ENCODE results near the gene PLCH1. TPM values are rescaled to one million over a fixed set of nuclear protein-coding genes. Genes with fewer than 3 reads are reported as not detected.

PLCH1 gene
- total and polyA plus RNA-seq, 2 experiments from 2014 or later: 8.1 to 25.3 TPM

- Histone ChIP-seq H3K36me3 (ENCODE audit: insufficient read depth) (0 out of 2 replicates have a peak, but pooled peaks cover 6% of the 10 kb centered on the region), H4K20me1 (replicated peaks; ENCODE audit: insufficient read depth) (no peaks in the 10 kb centered on the region), H3K4me1 (ENCODE audit: insufficient read depth) (peaks cover 12% of the 10 kb centered on the region), H3K9me2 (ENCODE audit: insufficient read depth) (no peaks in the 10 kb centered on the region), H3K4me3 (no peak overlapping the region), H2AFZ (no peak overlapping the region), H3F3A (replicated peaks; ENCODE audit: low read depth) (no peaks in the 10 kb centered on the region), H3K4me2 (no peak overlapping the region), H3K27ac (ENCODE audit: low read depth) (no peak overlapping the region), H3K27me3 (ENCODE audit: insufficient read depth) (no peaks in the 10 kb centered on the region), H3K79me2 (replicated peaks; ENCODE audit: insufficient read depth) (no peaks in the 10 kb centered on the region)
- TF ChIP-seq, protein P1, sequence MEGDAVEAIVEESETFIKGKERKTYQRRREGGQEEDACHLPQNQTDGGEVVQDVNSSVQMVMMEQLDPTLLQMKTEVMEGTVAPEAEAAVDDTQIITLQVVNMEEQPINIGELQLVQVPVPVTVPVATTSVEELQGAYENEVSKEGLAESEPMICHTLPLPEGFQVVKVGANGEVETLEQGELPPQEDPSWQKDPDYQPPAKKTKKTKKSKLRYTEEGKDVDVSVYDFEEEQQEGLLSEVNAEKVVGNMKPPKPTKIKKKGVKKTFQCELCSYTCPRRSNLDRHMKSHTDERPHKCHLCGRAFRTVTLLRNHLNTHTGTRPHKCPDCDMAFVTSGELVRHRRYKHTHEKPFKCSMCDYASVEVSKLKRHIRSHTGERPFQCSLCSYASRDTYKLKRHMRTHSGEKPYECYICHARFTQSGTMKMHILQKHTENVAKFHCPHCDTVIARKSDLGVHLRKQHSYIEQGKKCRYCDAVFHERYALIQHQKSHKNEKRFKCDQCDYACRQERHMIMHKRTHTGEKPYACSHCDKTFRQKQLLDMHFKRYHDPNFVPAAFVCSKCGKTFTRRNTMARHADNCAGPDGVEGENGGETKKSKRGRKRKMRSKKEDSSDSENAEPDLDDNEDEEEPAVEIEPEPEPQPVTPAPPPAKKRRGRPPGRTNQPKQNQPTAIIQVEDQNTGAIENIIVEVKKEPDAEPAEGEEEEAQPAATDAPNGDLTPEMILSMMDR (conservative IDR thresholded peaks at IDR 0.05; ENCODE audit: low read depth in 2 of 2): peak; percentile 35 to 62
- TF ChIP-seq NANOG (IDR thresholded peaks at IDR 0.05; ENCODE audit: borderline replicate concordance): no peak
- peak; percentile 26 for DNase-seq (ENCODE audit: low spot score)
- H3K27me3 Mint-ChIP-seq (ENCODE audit: insufficient read depth, low read depth, poor library complexity): peaks cover 2% of the 10 kb centered on the region
- no peak overlapping the region for H3K4me3 Mint-ChIP-seq
- H3K36me3 Mint-ChIP-seq (ENCODE audit: low read depth): 0 out of 3 replicates have a peak, but pooled peaks cover 5% of the 10 kb centered on the region
- peaks cover 13% of the 10 kb centered on the region for H3K4me1 Mint-ChIP-seq
- no peak overlapping the region for H3K27ac Mint-ChIP-seq
- ATAC-seq: no peak
- peaks cover 9% of the 10 kb centered on the region; the same call in 2 of the 3 replicates for H3K9me3 Mint-ChIP-seq
Observed at GRCh38 chr3:155411500-155412223, 333.2 kb downstream of the PLCH1 start.

DNA sequence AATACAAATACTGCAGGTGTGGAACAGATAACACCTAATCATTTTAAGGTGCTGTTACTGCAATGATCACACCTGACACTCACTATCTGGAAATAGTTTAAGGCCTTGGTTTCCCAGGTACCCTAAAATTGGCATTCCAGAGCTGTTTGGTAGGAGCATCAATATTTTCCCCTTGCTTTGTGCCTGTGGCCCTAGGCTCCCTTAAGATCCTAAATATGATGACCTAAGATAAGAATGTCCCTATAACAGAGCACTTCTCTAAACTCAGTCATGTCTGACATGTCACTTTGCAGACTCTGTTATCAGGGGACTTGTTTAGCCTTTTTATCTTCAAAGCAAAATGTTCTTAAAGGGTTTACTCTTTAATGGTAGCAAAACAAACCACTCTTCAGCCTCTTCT is 335.5 kb downstream of the PLCH1 start:
- Histone ChIP-seq H3K27ac (ENCODE audit: low read depth) (no peak overlapping the region), H3K36me3 (ENCODE audit: insufficient read depth) (0 out of 2 replicates have a peak, but pooled peaks cover 6% of the 10 kb centered on the region), H3K4me3 (no peak overlapping the region), H3K9me2 (ENCODE audit: insufficient read depth) (no peaks in the 10 kb centered on the region), H3F3A (replicated peaks; ENCODE audit: low read depth) (no peaks in the 10 kb centered on the region), H2AFZ (no peak overlapping the region), H3K4me1 (ENCODE audit: insufficient read depth) (peaks cover 12% of the 10 kb centered on the region), H3K27me3 (ENCODE audit: insufficient read depth) (no peaks in the 10 kb centered on the region), H4K20me1 (replicated peaks; ENCODE audit: insufficient read depth) (no peaks in the 10 kb centered on the region), H3K79me2 (replicated peaks; ENCODE audit: insufficient read depth) (no peaks in the 10 kb centered on the region), H3K4me2 (no peak overlapping the region)
- no peak for ATAC-seq
- 0 out of 3 replicates have a peak, but pooled peaks cover 5% of the 10 kb centered on the region for H3K36me3 Mint-ChIP-seq (ENCODE audit: low read depth)
- H3K27ac Mint-ChIP-seq: no peak overlapping the region
- no peak overlapping the region for H3K4me3 Mint-ChIP-seq
- no peak for DNase-seq (ENCODE audit: low spot score)
- H3K27me3 Mint-ChIP-seq (ENCODE audit: insufficient read depth, low read depth, poor library complexity): peaks cover 2% of the 10 kb centered on the region
- H3K9me3 Mint-ChIP-seq: peaks cover 9% of the 10 kb centered on the region; the same call in 2 of the 3 replicates
- peaks cover 13% of the 10 kb centered on the region for H3K4me1 Mint-ChIP-seq
- TF ChIP-seq JUNB (IDR thresholded peaks at IDR 0.05; ENCODE audit: unreplicated experiment) (no peak), STAT1 (IDR thresholded peaks at IDR 0.05; ENCODE audit: unreplicated experiment) (no peak), EZH2phosphoT487 (IDR thresholded peaks at IDR 0.05; ENCODE audit: unreplicated experiment) (no peak), POLR2AphosphoS5 (IDR thresholded peaks at IDR 0.05; ENCODE audit: low read depth) (no peak)
- TF ChIP-seq, protein P1 (conservative IDR thresholded peaks at IDR 0.05; ENCODE audit: low read depth in 2 of 2): no peak
- TF ChIP-seq, protein P2, sequence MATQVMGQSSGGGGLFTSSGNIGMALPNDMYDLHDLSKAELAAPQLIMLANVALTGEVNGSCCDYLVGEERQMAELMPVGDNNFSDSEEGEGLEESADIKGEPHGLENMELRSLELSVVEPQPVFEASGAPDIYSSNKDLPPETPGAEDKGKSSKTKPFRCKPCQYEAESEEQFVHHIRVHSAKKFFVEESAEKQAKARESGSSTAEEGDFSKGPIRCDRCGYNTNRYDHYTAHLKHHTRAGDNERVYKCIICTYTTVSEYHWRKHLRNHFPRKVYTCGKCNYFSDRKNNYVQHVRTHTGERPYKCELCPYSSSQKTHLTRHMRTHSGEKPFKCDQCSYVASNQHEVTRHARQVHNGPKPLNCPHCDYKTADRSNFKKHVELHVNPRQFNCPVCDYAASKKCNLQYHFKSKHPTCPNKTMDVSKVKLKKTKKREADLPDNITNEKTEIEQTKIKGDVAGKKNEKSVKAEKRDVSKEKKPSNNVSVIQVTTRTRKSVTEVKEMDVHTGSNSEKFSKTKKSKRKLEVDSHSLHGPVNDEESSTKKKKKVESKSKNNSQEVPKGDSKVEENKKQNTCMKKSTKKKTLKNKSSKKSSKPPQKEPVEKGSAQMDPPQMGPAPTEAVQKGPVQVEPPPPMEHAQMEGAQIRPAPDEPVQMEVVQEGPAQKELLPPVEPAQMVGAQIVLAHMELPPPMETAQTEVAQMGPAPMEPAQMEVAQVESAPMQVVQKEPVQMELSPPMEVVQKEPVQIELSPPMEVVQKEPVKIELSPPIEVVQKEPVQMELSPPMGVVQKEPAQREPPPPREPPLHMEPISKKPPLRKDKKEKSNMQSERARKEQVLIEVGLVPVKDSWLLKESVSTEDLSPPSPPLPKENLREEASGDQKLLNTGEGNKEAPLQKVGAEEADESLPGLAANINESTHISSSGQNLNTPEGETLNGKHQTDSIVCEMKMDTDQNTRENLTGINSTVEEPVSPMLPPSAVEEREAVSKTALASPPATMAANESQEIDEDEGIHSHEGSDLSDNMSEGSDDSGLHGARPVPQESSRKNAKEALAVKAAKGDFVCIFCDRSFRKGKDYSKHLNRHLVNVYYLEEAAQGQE (IDR thresholded peaks at IDR 0.05; ENCODE audit: unreplicated experiment): no peak
